HG03575 (cell line): ENCODE data around the gene GP1BB.
"Not testable (repeated sequence)": the region's sequence is repeated elsewhere in the genome, so short reads cannot be mapped to it uniquely, and the experiment has no call there.

Experiments used
- ATAC-seq: cut with Tn5 transposase; IDR thresholded peaks from one replicate; pipeline ENCODE4 v1.9.1; 2021; ENCODE audit not compliant: unreplicated experiment, insufficient number of reproducible peaks, low FRiP score; ENCODE audit errors: extremely low read depth

The GP1BB gene

DNA sequence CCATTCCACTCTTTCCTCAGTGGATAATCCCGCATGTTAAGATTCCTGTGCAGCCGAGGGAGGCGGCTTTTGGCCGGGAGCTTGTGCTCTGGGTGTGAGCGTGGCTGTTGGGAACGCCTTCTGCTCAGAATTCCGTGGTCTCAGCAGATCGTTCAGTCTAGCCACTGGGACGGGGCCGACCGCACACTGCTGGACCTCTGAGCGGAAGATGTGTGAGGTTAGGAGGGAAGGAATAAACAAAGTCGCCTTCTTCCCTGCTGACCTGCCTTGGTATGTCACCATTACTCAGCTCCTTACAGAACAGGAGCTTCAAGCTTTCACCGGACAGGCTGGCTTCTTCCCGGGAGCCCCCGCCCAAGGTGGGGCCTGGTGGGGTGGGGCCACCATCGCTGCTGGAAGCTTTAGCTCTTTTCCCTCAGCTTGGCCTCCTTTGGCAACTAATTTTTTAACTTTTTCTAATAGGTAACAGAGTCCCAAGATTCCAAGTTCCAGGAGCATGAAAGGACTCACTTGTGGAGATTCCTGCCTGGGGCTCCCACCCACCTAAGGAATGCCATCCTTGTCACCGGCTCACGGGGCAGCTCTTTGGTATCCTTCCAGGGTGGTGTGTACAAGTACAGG lies 31.5 kb upstream of the GP1BB start:
- no peak for ATAC-seq

DNA sequence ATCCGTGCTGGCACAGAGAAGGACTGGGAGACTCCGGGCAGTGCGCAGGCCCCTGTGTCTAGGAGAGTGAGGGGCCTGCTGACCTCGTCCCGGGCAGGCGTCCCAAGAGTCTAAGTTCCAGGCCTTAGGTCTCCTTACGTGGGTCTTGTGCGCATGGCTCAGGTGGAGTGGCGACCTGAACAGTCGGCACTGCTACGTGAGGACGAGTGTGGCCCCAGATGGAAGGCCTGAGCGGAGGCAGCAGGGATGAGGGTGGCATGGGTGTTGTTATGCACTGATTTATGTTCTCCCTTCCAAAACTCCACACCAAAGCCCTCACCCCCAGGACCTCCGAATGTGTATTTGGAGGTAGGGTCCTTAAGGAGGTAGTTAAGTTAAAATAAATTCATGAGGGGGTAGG lies 29.8 kb upstream of the GP1BB start:
- ATAC-seq: no peak

DNA sequence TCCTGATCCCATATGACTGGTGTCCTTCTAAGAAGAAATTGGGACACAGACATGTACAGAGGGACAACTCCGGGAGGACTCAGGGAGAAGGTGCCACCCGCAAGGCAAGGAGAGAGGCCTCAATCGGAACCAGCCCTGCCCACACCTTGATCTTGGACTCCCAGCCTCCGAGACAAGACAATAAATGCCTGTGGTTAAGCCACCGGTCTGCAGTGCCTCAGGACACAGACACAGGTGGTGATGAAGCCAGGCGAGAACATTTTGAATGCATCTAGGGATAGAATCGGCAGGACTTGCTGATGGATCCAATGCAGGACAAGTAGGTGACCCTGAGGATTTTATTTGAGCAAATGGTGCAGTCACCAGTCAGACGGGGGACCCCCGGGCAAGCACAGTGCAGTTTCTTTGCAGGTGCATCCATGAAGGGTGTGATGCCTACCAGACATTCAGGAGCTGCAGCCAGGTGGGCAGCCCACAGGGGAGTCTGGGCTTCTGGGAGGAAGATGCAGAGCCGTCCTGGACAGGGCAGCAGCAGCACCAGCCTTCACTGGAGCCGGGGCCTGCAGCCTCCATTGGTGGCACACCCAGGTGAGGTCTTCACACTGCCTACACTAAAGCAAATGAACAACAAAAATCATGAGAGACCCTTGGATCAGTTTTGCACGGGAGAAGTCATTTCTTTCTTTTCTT lies 29.2 kb upstream of the GP1BB start:
- ATAC-seq: no peak

- no peak for ATAC-seq
Measured at GRCh38 chr22:19694696-19695095, 28.6 kb upstream of the GP1BB start.

DNA sequence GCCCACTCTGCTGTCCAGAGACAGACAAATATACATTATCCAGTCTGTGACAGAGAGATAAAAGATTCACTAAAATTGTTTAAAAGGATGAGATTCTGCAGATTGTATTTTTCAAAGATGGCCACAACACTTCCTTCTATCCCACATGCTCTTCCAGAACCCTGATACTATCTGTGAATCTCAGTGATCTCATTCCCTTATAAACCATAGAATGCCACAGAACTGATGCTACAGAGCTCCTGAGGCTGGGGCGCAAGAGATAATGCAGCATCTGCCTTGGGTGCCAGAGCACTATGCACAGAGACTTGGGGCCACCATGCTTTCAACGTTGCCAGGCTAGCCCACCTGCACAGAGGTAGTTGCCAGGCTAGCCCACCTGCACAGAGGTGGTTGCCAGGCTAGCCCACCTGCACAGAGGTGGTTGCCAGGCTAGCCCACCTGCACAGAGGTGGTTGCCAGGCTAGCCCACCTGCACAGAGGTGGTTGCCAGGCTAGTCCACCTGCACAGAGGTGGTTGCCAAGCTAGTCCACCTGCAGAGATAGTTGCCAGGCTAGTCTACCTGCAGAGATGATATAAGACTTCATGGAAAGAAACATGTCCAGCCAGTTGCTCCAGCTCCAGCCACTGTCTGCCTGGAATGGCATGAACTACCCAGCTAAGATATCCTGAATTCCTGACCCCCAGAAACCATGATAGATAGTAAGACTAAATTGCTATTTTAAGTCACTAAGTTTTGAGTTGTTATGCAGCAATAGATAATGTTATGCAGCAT lies 26.6 kb upstream of the GP1BB start:
- no peak for ATAC-seq

GRCh38 chr22:19697871-19698270 lies 25.5 kb upstream of the GP1BB start:
- not testable (repeated sequence) for ATAC-seq

DNA sequence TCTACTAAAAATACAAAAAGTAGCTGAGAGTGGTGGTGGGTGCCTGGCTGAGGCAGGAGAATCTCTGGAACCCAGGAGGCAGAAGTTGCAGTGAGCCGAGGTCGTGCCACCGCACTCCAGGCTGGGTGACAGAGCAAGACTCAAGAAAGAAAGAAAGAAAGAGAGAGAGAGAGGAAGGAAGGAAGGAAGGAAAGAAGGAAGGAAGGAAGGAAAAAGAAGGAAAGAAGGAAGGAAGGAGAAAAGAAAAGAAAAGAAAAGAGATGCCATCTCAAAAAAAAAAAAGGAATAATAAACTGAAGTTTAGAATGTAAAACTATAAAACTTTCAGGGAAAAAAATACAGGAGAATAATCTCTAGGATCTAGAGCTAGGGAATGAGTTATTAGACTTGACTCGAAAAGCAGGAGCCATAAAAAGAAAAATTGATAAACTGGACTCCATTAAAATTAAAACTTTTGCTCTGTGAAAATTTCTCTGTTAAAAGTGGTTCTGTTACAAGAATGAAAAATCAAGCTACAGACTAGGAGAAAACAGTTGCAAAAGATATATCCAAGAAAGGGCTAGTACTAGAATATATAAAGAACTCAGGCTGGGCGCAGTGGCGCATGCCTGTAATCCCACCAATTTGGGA lies 22.4 kb upstream of the GP1BB start:
- ATAC-seq: no peak

- no peak for ATAC-seq
Measured at GRCh38 chr22:19701420-19702145, 21.8 kb upstream of the GP1BB start.

- ATAC-seq: no peak
Measured at GRCh38 chr22:19703869-19704268, 19.5 kb upstream of the GP1BB start.

GRCh38 chr22:19704355-19705015 lies 18.9 kb upstream of the GP1BB start:
- no peak for ATAC-seq

DNA sequence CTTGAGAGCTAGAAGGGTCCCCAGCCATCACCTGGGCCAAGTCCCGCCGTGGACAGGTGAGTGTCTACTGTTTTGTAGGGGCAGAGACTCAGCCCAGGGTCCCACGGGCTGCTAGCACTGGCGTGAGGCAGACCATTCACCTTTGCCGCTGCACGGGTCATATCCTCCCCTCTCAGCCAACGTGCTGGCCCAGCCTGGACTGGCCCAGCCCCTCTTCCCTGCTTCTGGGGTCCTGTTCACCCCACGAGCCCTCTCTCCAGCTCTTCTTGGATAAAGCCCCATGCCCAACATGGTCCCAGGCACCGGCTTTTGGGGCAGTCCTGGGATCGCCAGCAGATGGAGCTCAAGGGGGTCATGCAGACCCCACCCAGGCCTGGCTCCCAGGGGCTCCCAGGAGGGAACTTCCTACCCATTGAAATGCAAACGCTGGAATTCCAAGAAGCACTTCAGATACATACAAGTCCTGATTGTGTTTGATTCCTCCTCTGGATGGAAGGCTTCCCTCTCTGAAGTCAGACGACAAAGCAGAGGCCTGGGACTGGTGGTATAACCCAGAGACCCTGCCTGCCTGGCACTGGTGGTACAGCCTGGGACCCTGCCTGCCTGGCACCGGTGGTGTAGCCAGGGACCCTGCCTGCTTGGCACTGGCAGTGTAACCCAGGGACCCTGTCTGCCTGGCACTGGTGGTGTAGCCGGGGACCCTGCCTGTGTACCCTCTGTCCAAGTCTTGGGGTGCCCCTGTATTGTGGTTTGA lies 18.0 kb upstream of the GP1BB start:
- no peak for ATAC-seq

DNA sequence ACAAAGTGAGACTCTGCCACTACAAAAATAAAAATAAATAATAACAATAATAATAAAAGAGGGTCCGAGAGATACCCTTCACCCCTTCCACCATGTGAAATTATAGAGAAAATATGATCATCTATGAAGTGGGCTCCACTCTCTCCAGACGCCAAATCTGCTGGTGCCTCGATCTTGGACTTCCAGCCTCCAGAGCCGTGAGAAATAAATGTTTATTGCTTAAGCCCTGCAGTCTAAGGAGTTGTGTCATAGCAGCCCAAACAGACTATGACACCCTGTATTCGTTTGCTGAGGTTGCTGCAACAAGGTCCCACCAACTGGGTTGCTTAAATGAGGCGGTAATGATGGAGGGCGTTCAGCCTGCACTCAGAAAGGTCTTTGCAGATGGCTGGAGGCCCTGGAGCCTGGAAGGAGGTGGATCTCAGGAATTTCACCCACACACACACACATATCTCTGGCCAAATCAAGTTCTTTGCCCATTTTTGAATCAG lies 16.6 kb upstream of the GP1BB start:
- ATAC-seq: no peak

DNA sequence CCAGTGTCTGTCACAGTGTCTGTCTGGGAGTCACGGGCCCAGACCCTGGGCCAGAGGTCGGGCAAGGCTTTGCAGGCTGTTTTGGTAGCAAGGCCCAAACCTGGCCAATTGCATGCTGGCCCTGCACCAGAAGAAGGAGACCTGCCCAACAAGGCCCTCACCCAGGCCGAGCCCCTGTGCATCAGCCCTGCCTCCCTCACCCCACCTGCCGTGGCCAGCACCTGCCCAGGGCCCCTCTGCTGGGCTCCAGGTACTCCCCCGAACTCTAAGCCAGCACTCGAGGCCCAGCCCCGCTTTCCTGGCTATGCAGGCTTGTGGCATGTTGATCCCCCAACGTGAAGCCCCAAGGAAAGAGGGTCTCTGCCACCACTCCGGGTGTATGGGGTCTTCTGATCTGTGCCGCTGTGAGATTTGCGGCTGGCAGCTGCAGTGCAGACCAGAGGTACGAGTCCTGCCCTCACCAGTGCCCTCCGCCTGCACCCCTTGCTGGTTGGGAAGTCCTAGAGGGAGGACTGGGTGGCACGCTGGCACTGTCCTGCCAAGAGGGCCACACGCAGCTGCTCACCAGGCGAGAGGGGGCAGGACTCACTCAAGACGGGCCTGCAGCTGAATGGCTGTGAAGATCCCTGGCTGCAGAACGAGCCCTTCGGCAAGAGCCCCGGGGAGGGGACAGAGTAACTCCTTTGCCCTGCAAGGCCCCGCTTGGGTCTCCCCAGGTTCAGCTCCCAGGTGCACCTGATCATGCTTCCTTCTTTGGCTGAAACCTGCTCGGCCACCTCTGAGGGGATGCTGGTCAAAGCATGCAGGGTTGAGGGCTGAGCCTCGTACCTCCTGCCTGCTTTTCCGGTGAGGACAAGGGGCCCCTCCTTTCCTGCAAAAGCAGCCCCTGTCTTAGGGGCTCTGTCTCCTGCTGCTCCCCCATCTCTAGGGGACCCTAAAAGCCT lies 15.7 kb upstream of the GP1BB start:
- no peak for ATAC-seq

DNA sequence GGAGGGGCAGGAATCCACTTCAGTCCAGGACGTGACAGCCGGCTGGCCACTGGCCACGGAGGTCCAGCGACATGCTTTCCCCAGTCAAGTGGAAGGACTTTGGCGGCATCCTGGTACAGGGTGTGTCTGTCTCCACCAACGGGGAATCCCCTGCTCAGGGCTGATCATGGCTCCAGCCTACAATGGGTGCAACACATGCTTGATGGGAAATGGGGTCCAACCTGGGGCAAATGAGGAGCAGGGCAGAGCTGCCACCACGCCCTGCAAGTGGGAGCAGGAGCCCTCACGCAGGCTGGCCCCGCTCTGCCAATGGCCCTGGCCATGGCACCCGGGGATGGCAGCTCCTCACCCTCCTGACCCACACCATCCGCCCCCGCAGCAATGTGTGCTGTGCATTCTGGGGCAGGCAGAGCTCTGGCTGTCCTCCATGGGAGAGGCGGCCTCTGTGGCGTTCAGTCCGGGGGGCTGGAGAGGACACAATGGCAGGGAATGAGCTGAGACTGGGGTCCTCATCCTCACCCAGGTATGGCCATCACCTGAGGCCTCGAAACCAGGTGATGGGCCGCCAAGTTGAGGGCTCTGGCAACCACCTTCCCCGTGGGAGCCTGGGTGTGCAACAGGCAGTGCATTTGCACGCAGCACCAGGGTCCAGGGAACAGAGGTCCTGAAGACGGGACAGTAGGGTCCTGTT lies 14.9 kb upstream of the GP1BB start:
- no peak for ATAC-seq

DNA sequence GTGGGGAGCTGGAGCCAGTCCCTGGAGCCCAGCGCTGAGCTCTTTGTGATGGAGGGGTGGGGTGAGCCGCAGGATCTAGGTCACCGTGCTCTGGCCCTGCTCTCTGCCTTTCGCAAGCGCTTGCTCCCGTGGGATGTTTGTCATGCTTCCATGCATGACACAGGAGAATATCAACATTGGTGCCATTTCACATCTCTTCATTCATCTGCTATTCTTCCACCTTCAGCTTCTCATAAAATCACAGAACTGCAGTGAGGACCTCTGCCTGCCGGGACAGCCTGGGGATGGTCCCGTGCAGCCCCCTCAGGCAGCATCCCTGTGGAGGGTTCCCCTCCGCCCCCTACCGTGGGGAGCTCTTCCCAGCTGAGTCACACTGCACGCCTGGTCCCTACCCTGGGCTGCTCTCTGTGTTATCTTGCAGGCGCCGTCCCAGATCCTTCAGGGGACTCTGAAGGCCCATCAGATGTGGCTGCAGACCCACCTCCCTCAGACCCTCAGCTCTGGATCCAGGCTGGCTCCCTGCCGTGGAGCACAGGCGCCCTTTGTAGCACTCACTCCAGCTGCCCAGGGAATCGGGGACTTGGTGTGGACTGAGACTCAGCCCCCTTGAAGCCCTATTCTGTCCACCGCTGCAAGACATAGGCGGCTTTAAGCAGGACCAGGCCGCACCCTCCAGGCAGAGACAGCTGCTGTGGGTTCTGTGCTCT lies 14.1 kb upstream of the GP1BB start:
- no peak for ATAC-seq
